ENCODE results near the gene L3MBTL2.
"Not testable (repeated sequence)": the region's sequence is repeated elsewhere in the genome, so short reads cannot be mapped to it uniquely, and the experiment has no call there.

L3MBTL2 gene

DNA sequence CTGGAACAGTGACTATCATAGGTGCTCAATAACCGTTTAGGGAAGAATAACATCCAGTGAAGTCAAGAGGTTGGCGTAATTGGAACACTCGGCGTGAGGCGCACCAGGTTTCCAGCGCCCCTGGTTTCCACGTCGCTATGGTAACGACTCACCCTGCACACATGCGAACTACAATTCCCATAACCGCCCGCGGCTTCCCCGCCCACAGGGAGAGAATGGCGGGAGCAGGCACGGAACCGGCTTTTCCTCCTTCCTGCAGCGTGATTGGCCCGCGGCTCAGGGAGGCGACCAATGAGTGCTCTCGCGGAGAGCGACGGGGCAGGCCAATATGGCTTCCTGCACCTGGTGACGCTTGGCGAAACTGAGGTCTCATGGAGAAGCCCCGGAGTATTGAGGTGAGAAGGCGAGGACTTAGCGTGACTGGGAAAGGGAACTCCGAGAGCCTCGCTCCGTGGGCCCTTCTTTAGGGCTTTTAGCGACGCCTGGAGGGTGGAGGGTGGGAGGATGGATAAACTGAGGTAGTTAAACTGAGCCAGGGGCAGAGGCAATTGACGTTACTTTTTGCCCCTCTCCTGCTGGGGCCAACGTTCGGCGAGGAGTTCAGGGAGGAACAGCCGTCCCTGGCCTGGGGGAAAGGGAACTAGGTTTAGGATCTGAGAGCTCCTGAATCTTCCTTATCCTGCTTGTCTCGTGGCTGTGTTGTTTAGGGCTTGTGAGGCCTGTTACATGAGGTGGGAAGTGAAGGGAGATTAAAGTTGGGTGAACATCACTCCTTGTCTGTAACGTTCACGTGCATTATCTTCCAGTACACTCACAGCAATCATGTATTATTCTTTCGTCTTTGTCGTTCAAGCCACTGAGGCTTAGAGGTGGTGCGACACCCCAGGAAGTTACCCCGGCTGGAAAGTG is at the start of gene L3MBTL2:
Gene L3MBTL2, plus strand, starts transcription at position 321 of the 909 bp plus-strand sequence. Its CDS starts 51 bp downstream, at position 372.
- DNase-seq (ENCODE audit: low read depth in 2 of 2, low spot score in 1 of 2), result peak; percentile 95 to 97

- no peak for DNase-seq (ENCODE audit: low read depth in 2 of 2, low spot score in 1 of 2)
Measured at GRCh38 chr22:41157083-41157482, 48.0 kb upstream of the L3MBTL2 start.

DNA sequence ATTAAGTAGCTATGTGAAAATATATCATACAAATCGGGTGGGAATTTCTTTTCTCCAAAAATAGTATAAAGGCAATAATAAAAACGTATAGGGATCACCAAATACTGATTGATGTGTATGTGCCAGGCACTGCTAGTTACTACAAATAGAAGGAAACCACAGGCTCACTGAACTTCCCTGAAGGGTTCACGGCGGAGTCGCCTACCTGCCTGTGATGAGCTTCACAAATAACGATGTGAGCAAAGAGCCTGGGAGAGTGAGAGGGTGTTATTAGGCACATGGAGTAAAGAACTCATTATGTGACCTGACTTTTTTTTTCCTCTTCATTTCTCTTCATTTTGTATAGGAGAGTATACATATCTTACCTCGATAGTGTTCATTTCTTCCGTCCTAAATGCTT is 36.0 kb upstream of the L3MBTL2 start:
- no peak for DNase-seq (ENCODE audit: low read depth in 2 of 2, low spot score in 1 of 2)

GRCh38 chr22:41171996-41172395 is 33.1 kb upstream of the L3MBTL2 start:
- no peak for DNase-seq (ENCODE audit: low read depth in 2 of 2, low spot score in 1 of 2)

DNA sequence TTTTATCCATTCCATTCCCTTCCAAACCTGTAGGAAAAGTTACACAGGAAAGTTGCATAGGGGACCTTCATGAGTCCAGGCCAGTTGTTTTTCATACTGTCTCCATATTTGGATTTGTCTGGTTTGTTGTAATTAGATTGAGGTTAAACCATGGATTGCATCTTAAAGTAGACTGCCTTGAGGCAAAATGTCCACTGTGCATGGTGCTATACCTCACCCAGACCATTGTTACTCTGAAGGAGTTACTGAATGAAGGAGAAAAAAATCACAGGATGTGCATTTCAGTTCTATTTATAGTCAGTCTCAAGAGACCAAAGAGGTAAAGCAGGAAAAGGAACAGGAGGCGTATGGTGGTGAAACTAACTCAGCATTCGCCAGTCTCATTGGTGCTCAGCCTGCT is 29.6 kb upstream of the L3MBTL2 start:
- DNase-seq (ENCODE audit: low read depth in 2 of 2, low spot score in 1 of 2), result no peak

DNA sequence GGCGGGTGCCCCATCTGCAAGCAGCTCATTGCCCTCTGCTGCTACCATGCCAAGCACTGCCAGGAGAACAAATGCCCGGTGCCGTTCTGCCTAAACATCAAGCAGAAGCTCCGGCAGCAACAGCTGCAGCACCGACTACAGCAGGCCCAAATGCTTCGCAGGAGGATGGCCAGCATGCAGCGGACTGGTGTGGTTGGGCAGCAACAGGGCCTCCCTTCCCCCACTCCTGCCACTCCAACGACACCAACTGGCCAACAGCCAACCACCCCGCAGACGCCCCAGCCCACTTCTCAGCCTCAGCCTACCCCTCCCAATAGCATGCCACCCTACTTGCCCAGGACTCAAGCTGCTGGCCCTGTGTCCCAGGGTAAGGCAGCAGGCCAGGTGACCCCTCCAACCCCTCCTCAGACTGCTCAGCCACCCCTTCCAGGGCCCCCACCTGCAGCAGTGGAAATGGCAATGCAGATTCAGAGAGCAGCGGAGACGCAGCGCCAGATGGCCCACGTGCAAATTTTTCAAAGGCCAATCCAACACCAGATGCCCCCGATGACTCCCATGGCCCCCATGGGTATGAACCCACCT is 28.0 kb upstream of the L3MBTL2 start:
- no peak for DNase-seq (ENCODE audit: low read depth in 2 of 2, low spot score in 1 of 2)

- DNase-seq (ENCODE audit: low read depth in 2 of 2, low spot score in 1 of 2), result no peak
Measured at GRCh38 chr22:41177622-41178424, 27.3 kb upstream of the L3MBTL2 start.

GRCh38 chr22:41178425-41178975 is 26.6 kb upstream of the L3MBTL2 start:
- no peak for DNase-seq (ENCODE audit: low read depth in 2 of 2, low spot score in 1 of 2)

- DNase-seq (ENCODE audit: low read depth in 2 of 2, low spot score in 1 of 2), result not testable (repeated sequence)
Measured at GRCh38 chr22:41180362-41180761, 24.8 kb upstream of the L3MBTL2 start.

GRCh38 chr22:41180926-41181325 is 24.2 kb upstream of the L3MBTL2 start:
- DNase-seq (ENCODE audit: low read depth in 2 of 2, low spot score in 1 of 2), result no peak

DNA sequence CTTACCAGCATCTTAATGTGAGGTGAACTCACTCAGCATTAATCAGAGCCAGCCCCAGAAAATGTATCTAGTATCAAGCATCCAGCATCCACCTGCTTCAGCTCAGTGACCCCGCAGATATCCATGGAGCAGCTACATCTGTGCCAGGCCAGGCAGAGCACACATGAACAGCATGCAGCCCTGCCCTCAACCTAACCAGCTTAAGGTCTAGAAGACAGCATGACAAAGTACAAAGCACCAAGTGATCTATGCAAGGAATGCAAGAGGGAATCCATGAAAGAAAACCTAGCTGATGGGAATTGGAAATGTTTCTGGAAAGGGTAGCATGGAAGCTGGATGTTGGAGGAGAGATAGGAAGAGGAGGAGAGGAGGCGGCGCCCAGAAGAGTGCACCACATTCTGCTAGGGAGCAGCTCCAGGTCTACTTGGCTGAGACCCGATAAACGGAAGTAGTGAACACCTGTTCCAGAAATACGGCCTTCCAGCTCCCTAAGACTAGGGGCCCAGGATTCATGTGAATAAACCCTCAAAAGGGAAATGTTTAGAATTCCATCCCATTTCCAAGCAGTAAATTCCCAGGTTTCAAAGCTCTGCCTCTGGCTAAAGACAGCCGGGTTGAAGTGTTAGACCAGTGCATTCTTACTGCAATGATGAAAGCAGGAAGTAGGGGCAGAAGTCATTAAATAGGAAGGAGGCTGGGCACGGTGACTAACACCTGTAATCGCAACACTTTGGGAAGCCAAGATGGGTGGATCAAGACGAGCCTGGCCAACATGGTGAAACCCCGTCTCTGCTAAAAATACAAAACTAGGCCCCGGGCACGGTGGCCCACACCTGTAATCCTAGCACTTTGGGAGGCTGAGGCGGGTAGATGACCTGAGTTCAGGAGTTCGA is 23.5 kb upstream of the L3MBTL2 start:
- no peak for DNase-seq (ENCODE audit: low read depth in 2 of 2, low spot score in 1 of 2)

- DNase-seq (ENCODE audit: low read depth in 2 of 2, low spot score in 1 of 2), result no peak
Measured at GRCh38 chr22:41184679-41185078, 20.4 kb upstream of the L3MBTL2 start.

GRCh38 chr22:41191467-41191866 is 13.6 kb upstream of the L3MBTL2 start:
- DNase-seq (ENCODE audit: low read depth in 2 of 2, low spot score in 1 of 2), result no peak

GRCh38 chr22:41193829-41194228 is 11.3 kb upstream of the L3MBTL2 start:
- no peak for DNase-seq (ENCODE audit: low read depth in 2 of 2, low spot score in 1 of 2)

DNA sequence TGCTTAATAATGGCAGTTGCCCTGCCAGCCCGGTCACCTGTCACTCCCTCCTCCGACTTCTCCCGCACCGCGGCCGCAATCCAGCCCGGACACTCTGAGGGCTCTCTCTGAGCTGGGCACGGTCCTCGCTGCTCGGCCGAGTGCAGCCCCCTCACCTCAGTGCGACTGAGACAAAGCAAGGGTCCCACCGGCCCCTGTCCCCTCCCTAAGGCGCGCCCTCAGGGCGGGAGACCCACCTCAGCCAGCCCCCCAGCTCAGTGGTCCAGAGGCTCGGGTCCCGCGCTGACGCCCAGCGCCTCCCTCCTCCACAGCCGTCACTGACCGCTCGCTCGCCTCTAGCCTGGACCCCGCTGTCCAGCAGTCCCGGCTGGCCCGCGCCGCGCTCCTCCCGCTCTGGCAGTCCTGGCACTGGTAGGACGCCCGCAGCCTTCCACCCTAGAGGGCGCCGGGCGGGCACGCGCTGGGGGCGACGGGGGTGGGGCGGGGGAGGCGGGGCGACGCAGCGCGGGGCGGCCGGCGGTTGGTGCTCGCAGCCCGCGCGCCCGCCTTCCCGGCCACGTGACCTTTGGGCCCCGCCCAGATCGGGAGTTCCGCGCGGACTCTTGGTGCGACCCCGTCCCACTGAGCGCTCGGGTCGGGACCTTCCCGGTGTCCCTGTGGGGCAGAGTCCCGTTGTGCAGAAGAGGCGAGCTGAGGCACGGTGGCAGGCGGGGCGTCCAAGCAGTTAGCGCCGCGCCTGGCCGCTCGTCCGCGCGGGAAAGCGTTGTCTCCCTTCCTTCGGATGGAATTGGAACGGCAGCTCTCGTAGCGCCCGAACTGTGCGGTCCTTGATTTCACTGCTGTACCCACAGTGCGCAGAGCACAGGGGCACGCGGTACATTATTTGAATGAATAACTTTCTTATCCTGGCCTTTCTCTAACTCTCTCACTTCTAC is 7.8 kb upstream of the L3MBTL2 start:
- peak; percentile 63 to 66 for DNase-seq (ENCODE audit: low read depth in 2 of 2, low spot score in 1 of 2)

DNA sequence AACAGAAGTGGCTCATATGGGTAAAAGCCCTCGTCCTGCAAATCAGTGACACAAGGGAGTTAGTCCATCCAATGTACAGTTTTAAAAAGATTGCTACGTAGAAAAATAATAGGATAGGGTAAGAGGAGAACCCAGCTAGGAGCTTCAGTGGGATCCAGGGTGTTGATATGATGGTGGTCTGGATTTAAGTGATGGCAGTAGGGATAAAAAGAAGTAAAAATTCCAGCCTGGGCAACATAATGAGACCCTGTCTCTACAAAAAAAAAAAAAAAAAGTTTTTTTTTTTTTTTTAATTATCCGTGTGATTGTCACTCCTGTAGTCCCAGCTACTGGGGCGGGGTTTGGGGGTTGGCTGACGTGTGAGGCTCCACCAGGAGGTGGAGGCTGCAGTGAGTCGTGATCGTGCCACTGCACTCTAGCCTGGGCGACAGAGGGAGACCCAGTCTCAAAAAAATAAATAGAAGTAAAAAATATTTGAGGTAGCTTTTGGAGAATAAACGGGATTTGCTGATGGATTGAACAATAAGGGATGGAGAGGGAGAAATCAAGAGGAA is 7.0 kb upstream of the L3MBTL2 start:
- DNase-seq (ENCODE audit: low read depth in 2 of 2, low spot score in 1 of 2), result no peak

GRCh38 chr22:41201141-41201540 is 4.0 kb upstream of the L3MBTL2 start:
- DNase-seq (ENCODE audit: low read depth in 2 of 2, low spot score in 1 of 2), result no peak

DNA sequence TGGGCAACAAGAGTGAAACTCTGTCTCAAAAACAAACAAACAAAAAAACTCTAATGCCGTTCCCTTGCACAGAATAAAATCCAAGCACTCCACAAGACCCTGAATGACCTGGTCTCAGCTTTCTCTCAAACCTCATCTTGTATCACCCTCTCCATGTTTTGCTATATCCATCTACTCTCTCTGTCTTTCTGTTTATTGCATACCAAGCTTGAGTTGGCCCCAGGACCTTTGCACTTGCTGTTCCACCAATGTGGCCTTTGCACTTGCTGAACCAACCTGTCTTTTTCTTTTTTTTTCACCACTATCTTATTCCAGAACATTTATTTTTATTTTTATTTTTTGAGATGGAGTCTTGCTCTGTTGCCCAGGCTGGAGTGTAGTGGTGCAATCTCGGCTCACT is 2.0 kb upstream of the L3MBTL2 start:
- DNase-seq (ENCODE audit: low read depth in 2 of 2, low spot score in 1 of 2), result no peak

- no peak for DNase-seq (ENCODE audit: low read depth in 2 of 2, low spot score in 1 of 2)
Measured at GRCh38 chr22:41204066-41204465, 1.0 kb upstream of the L3MBTL2 start.
